ENCODE data around the gene AP4B1.
"Not testable (repeated sequence)": the region's sequence is repeated elsewhere in the genome, so short reads cannot be mapped to it uniquely, and the experiment has no call there.

The AP4B1 gene

GRCh38 chr1:113904674-113905434 is at the start of gene AP4B1, which contains the start of gene DCLRE1B:
AP4B1 (minus strand) TSS chr1:113904799; CDS start chr1:113904717, 82 bp downstream.
DCLRE1B (plus strand) TSS chr1:113905326; CDS start chr1:113905587, 261 bp downstream.
- DNase-seq: peak; percentile 99

GRCh38 chr1:113951719-113952118 is 47.1 kb upstream of the AP4B1 start:
- DNase-seq: no peak

GRCh38 chr1:113950908-113951307 is 46.3 kb upstream of the AP4B1 start:
- no peak for DNase-seq

GRCh38 chr1:113949007-113949406 is 44.4 kb upstream of the AP4B1 start:
- no peak for DNase-seq

GRCh38 chr1:113948151-113948550 is 43.6 kb upstream of the AP4B1 start:
- DNase-seq: not testable (repeated sequence)

GRCh38 chr1:113947388-113948107 is 42.9 kb upstream of the AP4B1 start:
- no peak for DNase-seq

GRCh38 chr1:113946678-113947387 is 42.2 kb upstream of the AP4B1 start:
- DNase-seq: no peak

- DNase-seq: no peak
Measured at GRCh38 chr1:113946112-113946511, 41.5 kb upstream of the AP4B1 start.

- DNase-seq: no peak
Measured at GRCh38 chr1:113945329-113945728, 40.7 kb upstream of the AP4B1 start.

GRCh38 chr1:113943028-113943811 is 38.6 kb upstream of the AP4B1 start:
- DNase-seq: no peak

GRCh38 chr1:113942527-113942926 is 37.9 kb upstream of the AP4B1 start:
- no peak for DNase-seq

- DNase-seq: no peak
Measured at GRCh38 chr1:113941245-113941559, 36.6 kb upstream of the AP4B1 start.

GRCh38 chr1:113940365-113941244 is 36.0 kb upstream of the AP4B1 start:
- DNase-seq: no peak

- DNase-seq: no peak
Measured at GRCh38 chr1:113938192-113938591, 33.6 kb upstream of the AP4B1 start.

- DNase-seq: no peak
Measured at GRCh38 chr1:113937146-113937545, 32.5 kb upstream of the AP4B1 start.

GRCh38 chr1:113935970-113936369 is 31.4 kb upstream of the AP4B1 start:
- DNase-seq: no peak

- DNase-seq: no peak
Measured at GRCh38 chr1:113935176-113935575, 30.6 kb upstream of the AP4B1 start.

- no peak for DNase-seq
Measured at GRCh38 chr1:113934511-113935055, 30.0 kb upstream of the AP4B1 start.

- DNase-seq: no peak
Measured at GRCh38 chr1:113934006-113934405, 29.4 kb upstream of the AP4B1 start.

GRCh38 chr1:113931451-113931851 is 26.9 kb upstream of the AP4B1 start:
- DNase-seq: no peak

GRCh38 chr1:113930499-113931161 is 26.0 kb upstream of the AP4B1 start:
- DNase-seq: no peak

Measured in NCI-H187 treated with DMSO at 0.1 percent for 48 hours (cell line).